ENCODE measurements around the gene FMR1NB. TPM values are rescaled to one million over a fixed set of nuclear protein-coding genes. Genes with fewer than 3 reads are reported as not detected.

Gene FMR1NB
- total RNA-seq, 1 donor from 2014 or later = not detected

- TF ChIP-seq CTCF (IDR thresholded peaks at IDR 0.05) = no peak
- Mint-ChIP-seq H3K4me1 (ENCODE audit: low read depth) (no peaks in the 10 kb centered on the region), H3K4me3 (ENCODE audit: unreplicated experiment) (no peak overlapping the region), H3K9me3 (ENCODE audit: low read depth) (peaks cover 4% of the 10 kb centered on the region), H3K27me3 (ENCODE audit: low read depth) (no peaks in the 10 kb centered on the region), H3K27ac (ENCODE audit: unreplicated experiment) (no peak overlapping the region), H3K36me3 (ENCODE audit: low read depth) (no peaks in the 10 kb centered on the region)
- DNase-seq (ENCODE audit: low spot score) = no peak
Measured at GRCh38 chrX:148037020-148037419, 55.9 kb downstream of the FMR1NB start.

GRCh38 chrX:148043271-148043855 lies 62.2 kb downstream of the FMR1NB start:
- peaks cover 4% of the 10 kb centered on the region for H3K9me3 Mint-ChIP-seq (ENCODE audit: low read depth)
- no peak for DNase-seq (ENCODE audit: low spot score)
- H3K36me3 Mint-ChIP-seq (ENCODE audit: low read depth) = no peaks in the 10 kb centered on the region
- H3K27me3 Mint-ChIP-seq (ENCODE audit: low read depth) = no peaks in the 10 kb centered on the region
- no peak overlapping the region for H3K4me3 Mint-ChIP-seq (ENCODE audit: unreplicated experiment)
- no peak overlapping the region for H3K27ac Mint-ChIP-seq (ENCODE audit: unreplicated experiment)
- no peaks in the 10 kb centered on the region for H3K4me1 Mint-ChIP-seq (ENCODE audit: low read depth)
- TF ChIP-seq CTCF (IDR thresholded peaks at IDR 0.05) = no peak

GRCh38 chrX:148047200-148047599 lies 66.1 kb downstream of the FMR1NB start:
- Mint-ChIP-seq H3K36me3 (ENCODE audit: low read depth) (no peaks in the 10 kb centered on the region), H3K4me3 (ENCODE audit: unreplicated experiment) (no peak overlapping the region), H3K27me3 (ENCODE audit: low read depth) (no peaks in the 10 kb centered on the region), H3K4me1 (ENCODE audit: low read depth) (no peaks in the 10 kb centered on the region), H3K27ac (ENCODE audit: unreplicated experiment) (no peak overlapping the region), H3K9me3 (ENCODE audit: low read depth) (no peaks in the 10 kb centered on the region)
- DNase-seq (ENCODE audit: low spot score) = no peak
- no peak for TF ChIP-seq CTCF (IDR thresholded peaks at IDR 0.05)

GRCh38 chrX:148049441-148049840 lies 68.3 kb downstream of the FMR1NB start:
- no peaks in the 10 kb centered on the region for H3K9me3 Mint-ChIP-seq (ENCODE audit: low read depth)
- TF ChIP-seq CTCF (IDR thresholded peaks at IDR 0.05) = peak; percentile 85
- H3K27me3 Mint-ChIP-seq (ENCODE audit: low read depth) = no peaks in the 10 kb centered on the region
- no peak overlapping the region for H3K4me3 Mint-ChIP-seq (ENCODE audit: unreplicated experiment)
- no peaks in the 10 kb centered on the region for H3K36me3 Mint-ChIP-seq (ENCODE audit: low read depth)
- no peaks in the 10 kb centered on the region for H3K4me1 Mint-ChIP-seq (ENCODE audit: low read depth)
- no peak for DNase-seq (ENCODE audit: low spot score)
- H3K27ac Mint-ChIP-seq (ENCODE audit: unreplicated experiment) = no peak overlapping the region

GRCh38 chrX:148051973-148052372 lies 70.8 kb downstream of the FMR1NB start:
- peaks cover 7% of the 10 kb centered on the region for H3K4me1 Mint-ChIP-seq (ENCODE audit: low read depth)
- no peak overlapping the region for H3K4me3 Mint-ChIP-seq (ENCODE audit: unreplicated experiment)
- DNase-seq (ENCODE audit: low spot score) = no peak
- no peaks in the 10 kb centered on the region for H3K9me3 Mint-ChIP-seq (ENCODE audit: low read depth)
- no peaks in the 10 kb centered on the region for H3K36me3 Mint-ChIP-seq (ENCODE audit: low read depth)
- no peaks in the 10 kb centered on the region for H3K27me3 Mint-ChIP-seq (ENCODE audit: low read depth)
- TF ChIP-seq CTCF (IDR thresholded peaks at IDR 0.05) = no peak
- H3K27ac Mint-ChIP-seq (ENCODE audit: unreplicated experiment) = no peak overlapping the region
